ENCODE results near the gene CERT1. TPM values are rescaled to one million over a fixed set of nuclear protein-coding genes. Genes with fewer than 3 reads are reported as not detected.

The CERT1 gene
- total and polyA plus RNA-seq, 9 of the 15 experiments (the other 6 are each of a cell fraction or from before 2014, with no cell fraction given): 3.4 to 24.7 (median 9.8) TPM

DNA sequence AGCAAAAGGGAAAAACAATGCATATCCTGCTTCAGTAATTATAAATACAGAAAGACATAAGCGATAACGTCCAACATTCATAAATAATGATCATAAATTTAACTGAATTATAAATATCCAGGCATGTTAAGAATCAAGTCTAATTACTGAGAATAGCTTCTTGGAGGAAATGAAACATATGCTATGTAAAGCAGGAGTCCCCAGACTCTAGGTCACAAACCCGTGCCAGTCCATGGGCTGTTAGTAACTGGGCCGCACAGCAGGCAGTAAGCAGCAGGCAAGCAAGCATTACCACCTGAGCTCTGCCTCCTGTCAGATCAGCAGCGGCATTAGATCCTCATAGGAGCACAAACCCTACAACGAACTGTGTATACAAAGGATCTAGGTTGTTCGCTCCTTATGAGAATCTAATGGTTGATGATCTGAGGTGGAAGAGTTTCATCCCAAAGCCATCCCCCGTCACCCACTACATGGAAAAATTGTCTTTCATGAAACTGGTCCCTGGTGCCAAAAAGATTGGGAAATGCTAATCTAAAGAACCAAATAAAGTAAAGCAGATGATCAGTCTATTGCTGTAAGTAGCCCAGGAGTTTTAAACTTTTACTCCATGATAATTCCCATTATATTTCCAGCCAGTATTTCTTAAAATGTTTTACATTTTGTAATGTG, 50.4 kb downstream of the CERT1 start (continued):
- TF ChIP-seq, protein P1, sequence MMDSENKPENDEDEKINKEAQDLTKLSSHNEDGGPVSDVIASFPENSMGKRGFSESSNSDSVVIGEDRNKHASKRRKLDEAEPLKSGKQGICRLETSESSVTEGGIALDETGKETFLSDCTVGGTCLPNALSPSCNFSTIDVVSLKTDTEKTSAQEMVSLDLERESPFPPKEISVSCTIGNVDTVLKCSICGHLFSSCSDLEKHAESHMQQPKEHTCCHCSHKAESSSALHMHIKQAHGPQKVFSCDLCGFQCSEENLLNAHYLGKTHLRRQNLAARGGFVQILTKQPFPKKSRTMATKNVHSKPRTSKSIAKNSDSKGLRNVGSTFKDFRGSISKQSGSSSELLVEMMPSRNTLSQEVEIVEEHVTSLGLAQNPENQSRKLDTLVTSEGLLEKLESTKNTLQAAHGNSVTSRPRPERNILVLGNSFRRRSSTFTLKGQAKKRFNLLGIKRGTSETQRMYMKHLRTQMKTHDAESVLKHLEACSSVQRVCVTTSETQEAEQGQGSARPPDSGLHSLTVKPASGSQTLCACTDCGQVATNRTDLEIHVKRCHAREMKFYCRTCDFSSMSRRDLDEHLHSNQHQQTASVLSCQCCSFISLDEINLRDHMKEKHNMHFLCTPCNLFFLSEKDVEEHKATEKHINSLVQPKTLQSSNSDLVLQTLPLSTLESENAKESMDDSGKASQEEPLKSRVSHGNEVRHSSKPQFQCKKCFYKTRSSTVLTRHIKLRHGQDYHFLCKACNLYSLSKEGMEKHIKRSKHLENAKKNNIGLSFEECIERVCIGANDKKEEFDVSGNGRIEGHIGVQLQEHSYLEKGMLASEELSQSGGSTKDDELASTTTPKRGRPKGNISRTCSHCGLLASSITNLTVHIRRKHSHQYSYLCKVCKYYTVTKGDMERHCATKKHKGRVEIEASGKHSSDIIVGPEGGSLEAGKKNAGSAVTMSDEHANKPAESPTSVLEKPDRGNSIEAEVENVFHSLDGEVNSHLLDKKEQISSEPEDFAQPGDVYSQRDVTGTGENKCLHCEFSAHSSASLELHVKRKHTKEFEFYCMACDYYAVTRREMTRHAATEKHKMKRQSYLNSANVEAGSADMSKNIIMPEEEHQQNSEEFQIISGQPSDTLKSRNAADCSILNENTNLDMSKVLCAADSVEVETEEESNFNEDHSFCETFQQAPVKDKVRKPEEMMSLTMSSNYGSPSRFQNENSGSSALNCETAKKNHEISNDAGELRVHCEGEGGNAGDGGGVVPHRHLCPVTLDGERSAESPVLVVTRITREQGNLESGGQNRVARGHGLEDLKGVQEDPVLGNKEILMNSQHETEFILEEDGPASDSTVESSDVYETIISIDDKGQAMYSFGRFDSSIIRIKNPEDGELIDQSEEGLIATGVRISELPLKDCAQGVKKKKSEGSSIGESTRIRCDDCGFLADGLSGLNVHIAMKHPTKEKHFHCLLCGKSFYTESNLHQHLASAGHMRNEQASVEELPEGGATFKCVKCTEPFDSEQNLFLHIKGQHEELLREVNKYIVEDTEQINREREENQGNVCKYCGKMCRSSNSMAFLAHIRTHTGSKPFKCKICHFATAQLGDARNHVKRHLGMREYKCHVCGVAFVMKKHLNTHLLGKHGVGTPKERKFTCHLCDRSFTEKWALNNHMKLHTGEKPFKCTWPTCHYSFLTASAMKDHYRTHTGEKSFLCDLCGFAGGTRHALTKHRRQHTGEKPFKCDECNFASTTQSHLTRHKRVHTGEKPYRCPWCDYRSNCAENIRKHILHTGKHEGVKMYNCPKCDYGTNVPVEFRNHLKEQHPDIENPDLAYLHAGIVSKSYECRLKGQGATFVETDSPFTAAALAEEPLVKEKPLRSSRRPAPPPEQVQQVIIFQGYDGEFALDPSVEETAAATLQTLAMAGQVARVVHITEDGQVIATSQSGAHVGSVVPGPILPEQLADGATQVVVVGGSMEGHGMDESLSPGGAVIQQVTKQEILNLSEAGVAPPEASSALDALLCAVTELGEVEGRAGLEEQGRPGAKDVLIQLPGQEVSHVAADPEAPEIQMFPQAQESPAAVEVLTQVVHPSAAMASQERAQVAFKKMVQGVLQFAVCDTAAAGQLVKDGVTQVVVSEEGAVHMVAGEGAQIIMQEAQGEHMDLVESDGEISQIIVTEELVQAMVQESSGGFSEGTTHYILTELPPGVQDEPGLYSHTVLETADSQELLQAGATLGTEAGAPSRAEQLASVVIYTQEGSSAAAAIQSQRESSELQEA (IDR thresholded peaks at IDR 0.05; ENCODE audit: low read depth): no peak
- no peak for TF ChIP-seq RBM14 (IDR thresholded peaks at IDR 0.05; ENCODE audit: borderline replicate concordance, insufficient read depth, low read depth, low read length)
- TF ChIP-seq, protein P2, sequence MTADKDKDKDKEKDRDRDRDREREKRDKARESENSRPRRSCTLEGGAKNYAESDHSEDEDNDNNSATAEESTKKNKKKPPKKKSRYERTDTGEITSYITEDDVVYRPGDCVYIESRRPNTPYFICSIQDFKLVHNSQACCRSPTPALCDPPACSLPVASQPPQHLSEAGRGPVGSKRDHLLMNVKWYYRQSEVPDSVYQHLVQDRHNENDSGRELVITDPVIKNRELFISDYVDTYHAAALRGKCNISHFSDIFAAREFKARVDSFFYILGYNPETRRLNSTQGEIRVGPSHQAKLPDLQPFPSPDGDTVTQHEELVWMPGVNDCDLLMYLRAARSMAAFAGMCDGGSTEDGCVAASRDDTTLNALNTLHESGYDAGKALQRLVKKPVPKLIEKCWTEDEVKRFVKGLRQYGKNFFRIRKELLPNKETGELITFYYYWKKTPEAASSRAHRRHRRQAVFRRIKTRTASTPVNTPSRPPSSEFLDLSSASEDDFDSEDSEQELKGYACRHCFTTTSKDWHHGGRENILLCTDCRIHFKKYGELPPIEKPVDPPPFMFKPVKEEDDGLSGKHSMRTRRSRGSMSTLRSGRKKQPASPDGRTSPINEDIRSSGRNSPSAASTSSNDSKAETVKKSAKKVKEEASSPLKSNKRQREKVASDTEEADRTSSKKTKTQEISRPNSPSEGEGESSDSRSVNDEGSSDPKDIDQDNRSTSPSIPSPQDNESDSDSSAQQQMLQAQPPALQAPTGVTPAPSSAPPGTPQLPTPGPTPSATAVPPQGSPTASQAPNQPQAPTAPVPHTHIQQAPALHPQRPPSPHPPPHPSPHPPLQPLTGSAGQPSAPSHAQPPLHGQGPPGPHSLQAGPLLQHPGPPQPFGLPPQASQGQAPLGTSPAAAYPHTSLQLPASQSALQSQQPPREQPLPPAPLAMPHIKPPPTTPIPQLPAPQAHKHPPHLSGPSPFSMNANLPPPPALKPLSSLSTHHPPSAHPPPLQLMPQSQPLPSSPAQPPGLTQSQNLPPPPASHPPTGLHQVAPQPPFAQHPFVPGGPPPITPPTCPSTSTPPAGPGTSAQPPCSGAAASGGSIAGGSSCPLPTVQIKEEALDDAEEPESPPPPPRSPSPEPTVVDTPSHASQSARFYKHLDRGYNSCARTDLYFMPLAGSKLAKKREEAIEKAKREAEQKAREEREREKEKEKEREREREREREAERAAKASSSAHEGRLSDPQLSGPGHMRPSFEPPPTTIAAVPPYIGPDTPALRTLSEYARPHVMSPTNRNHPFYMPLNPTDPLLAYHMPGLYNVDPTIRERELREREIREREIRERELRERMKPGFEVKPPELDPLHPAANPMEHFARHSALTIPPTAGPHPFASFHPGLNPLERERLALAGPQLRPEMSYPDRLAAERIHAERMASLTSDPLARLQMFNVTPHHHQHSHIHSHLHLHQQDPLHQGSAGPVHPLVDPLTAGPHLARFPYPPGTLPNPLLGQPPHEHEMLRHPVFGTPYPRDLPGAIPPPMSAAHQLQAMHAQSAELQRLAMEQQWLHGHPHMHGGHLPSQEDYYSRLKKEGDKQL (CRISPR knock-in tag; IDR thresholded peaks at IDR 0.05; ENCODE audit: borderline replicate concordance): no peak
